Mammary epithelial cell (primary cell): Measurements from ENCODE around the gene NBAS.

Experiments
- EZH2 ChIP-seq: IDR thresholded peaks from 2 replicates; pipeline ENCODE4 v1.6.1; 2012; ENCODE audit warnings: low read length, inconsistent platforms, borderline replicate concordance
- TF ChIP-seq, protein P1 (sequence below), 2 donors: IDR thresholded peaks in 1 of 2; conservative IDR thresholded peaks in 1 of 2; 2 replicates each; pipeline ENCODE4 v1.5.1; 2011 to 2012; ENCODE audit warnings: inconsistent platforms in 2 of 2, low read length in 2 of 2, mild to moderate bottlenecking in 2 of 2, control low read depth in 1 of 2, low read depth in 1 of 2; ENCODE audit not compliant: insufficient read depth in 1 of 2; ENCODE audit errors: extremely low read depth in 1 of 2

DNA sequence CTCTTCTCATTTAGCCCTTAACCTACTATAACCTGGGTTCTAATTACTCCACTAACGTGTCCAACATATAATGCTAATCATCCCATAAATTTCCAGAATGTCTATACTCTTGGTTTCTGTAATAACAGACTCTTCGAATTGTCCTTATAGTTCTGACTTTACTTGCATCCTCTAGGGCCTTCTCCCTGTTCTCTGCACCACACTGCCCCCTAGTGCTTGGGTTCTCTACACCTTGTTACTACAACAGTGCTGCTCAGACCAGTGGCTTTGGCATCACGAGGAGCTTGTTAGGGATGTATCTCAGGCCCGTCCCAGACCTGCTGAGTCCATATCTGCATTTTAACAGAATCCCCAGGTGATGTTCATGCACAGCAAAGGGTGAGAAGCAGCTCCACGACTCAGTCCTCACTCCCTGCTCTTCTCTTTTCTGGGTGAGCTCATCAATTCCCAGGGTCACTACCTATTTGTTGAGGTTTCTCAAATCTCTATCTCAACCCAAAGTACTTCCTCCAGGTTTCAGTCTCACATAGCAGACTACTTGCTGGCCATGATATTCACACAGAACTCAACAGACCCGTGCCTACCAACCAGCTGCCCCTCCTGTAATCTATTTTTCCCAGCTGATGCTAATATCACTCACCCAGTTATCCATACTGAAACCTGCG is 16.1 kb upstream of the NBAS start:
- TF ChIP-seq, protein P1, sequence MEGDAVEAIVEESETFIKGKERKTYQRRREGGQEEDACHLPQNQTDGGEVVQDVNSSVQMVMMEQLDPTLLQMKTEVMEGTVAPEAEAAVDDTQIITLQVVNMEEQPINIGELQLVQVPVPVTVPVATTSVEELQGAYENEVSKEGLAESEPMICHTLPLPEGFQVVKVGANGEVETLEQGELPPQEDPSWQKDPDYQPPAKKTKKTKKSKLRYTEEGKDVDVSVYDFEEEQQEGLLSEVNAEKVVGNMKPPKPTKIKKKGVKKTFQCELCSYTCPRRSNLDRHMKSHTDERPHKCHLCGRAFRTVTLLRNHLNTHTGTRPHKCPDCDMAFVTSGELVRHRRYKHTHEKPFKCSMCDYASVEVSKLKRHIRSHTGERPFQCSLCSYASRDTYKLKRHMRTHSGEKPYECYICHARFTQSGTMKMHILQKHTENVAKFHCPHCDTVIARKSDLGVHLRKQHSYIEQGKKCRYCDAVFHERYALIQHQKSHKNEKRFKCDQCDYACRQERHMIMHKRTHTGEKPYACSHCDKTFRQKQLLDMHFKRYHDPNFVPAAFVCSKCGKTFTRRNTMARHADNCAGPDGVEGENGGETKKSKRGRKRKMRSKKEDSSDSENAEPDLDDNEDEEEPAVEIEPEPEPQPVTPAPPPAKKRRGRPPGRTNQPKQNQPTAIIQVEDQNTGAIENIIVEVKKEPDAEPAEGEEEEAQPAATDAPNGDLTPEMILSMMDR (conservative IDR thresholded peaks at IDR 0.05 in 1 of 2, IDR thresholded peaks at IDR 0.05 in 1 of 2; ENCODE audit: extremely low read depth in 1 of 2, insufficient read depth in 1 of 2, low read depth in 1 of 2, low read length in 2 of 2): peak; percentile 91 to 94
- TF ChIP-seq EZH2: no peak
